HepG2 (cell line): ENCODE results near the gene ID3. TPM values are rescaled to one million over a fixed set of nuclear protein-coding genes. Genes with fewer than 3 reads are reported as not detected.

ENCODE experiments used
- FOXO1 ChIP-seq: sonication (generic); formaldehyde crosslinking; IDR thresholded peaks from 2 replicates; pipeline ENCODE4 v1.4.0; 2020; ENCODE audit warnings: missing genetic modification reagents
- HNRNPLL ChIP-seq: fragments of 200-400 bp; formaldehyde crosslinking; IDR thresholded peaks from 2 replicates; pipeline ENCODE4 v1.6.1; 2017; ENCODE audit warnings: mild to moderate bottlenecking, low read depth, low read length; ENCODE audit not compliant: poor library complexity, severe bottlenecking
- IKZF1 ChIP-seq: fragments of 450-650 bp; IDR thresholded peaks from 2 replicates; pipeline ENCODE4 v1.7.1; 2016
- NBN ChIP-seq: fragments of 450-650 bp; conservative IDR thresholded peaks from 2 replicates; pipeline ENCODE4 v1.6.1; 2017
- SCMH1 ChIP-seq: sonication (generic); formaldehyde crosslinking; IDR thresholded peaks from 2 replicates; pipeline ENCODE4 v1.9.0; 2021; ENCODE audit warnings: missing genetic modification reagents, mild to moderate bottlenecking, borderline replicate concordance
- TBL1XR1 ChIP-seq: fragments of 150-350 bp; IDR thresholded peaks from 2 replicates; pipeline ENCODE4 v1.6.1; 2014; ENCODE audit warnings: borderline replicate concordance, low read length; ENCODE audit not compliant: partially characterized antibody
- ZBTB42 ChIP-seq: sonication (generic); formaldehyde crosslinking; IDR thresholded peaks from 2 replicates; pipeline ENCODE4 v1.5.0; 2020; ENCODE audit warnings: mild to moderate bottlenecking, missing genetic modification reagents
- ZHX2 ChIP-seq, 2 experiments: sonication (generic) in 1 of 2; formaldehyde crosslinking in 1 of 2; IDR thresholded peaks; 2 replicates each; pipeline versions ENCODE4 v1.6.1 to v1.9.0; 2014 to 2022; ENCODE audit warnings: antibody characterized with exemption in 1 of 2, borderline replicate concordance in 1 of 2, inconsistent platforms in 1 of 2, low read depth in 1 of 2, missing genetic modification reagents in 1 of 2
- ZMYM4 ChIP-seq: sonication (generic); formaldehyde crosslinking; IDR thresholded peaks from 2 replicates; pipeline ENCODE4 v1.8.1; 2023; ENCODE audit warnings: mild to moderate bottlenecking, missing genetic modification reagents
- ZNF354B ChIP-seq: sonication (generic); formaldehyde crosslinking; IDR thresholded peaks from 2 replicates; pipeline ENCODE4 v1.8.0; 2022; ENCODE audit warnings: mild to moderate bottlenecking, missing genetic modification reagents
- ZNF75D ChIP-seq: sonication (generic); formaldehyde crosslinking; IDR thresholded peaks from 2 replicates; pipeline ENCODE4 v1.8.1; 2023; ENCODE audit warnings: missing genetic modification reagents, mild to moderate bottlenecking, borderline replicate concordance
- polyA plus RNA-seq, 8 experiments: library from polyadenylated mRNA; depleted of rRNA in 3 of 8; stranded (reverse) in 7 of 8; unstranded in 1 of 8; fragments of >200 nt; fragmentation: Illumina TruSeq in 4 of 8; extraction: Trizol in 4 of 8; gene quantifications; 2 replicates each; pipeline versions ENCODE4 v1.2.1 to v1.2.3, GENCODE V29; 2011 to 2016; ENCODE audit warnings: low read depth in 4 of 8, missing spikeins in 1 of 8, mixed read lengths in 1 of 8; ENCODE audit not compliant: insufficient read depth in 1 of 8
- total RNA-seq, 5 experiments: library from RNA; depleted of rRNA; stranded (reverse); fragments of >200 nt; fragmentation: Illumina TruSeq; extraction: Trizol; gene quantifications; 2 replicates each; pipeline ENCODE4 v1.2.3, GENCODE V29; 2016; ENCODE audit warnings: low read depth in 1 of 5
- TF ChIP-seq, protein P1 (sequence below): sonication (generic); formaldehyde crosslinking; IDR thresholded peaks from 2 replicates; pipeline ENCODE4 v1.5.0; 2020; ENCODE audit warnings: mild to moderate bottlenecking, missing genetic modification reagents, moderate library complexity
- TF ChIP-seq, protein P2 (sequence below): sonication (generic); formaldehyde crosslinking; IDR thresholded peaks from 2 replicates; pipeline ENCODE4 v1.5.0; 2020; ENCODE audit warnings: missing genetic modification reagents, mild to moderate bottlenecking, borderline replicate concordance

Gene ID3
- total and polyA plus RNA-seq, 2 of the 13 experiments (the other 11 are each of a cell fraction or from before 2014, with no cell fraction given), result 64.8 to 115 TPM

GRCh38 chr1:23559136-23559984 lies at the start of gene ID3 (continued):
- TF ChIP-seq HNRNPLL (peak; percentile 80), NBN (no peak), TBL1XR1 (no peak), IKZF1 (no peak), ZNF354B (0 out of 2 replicates have a peak, but pooled peaks have one; percentile 66), ZNF75D (no peak), ZBTB42 (CRISPR knock-in tag) (no peak; the same call in 1 of the 2 replicates), ZHX2 (IDR thresholded peaks at IDR 0.05; ENCODE audit: low read depth) (no peak), ZHX2 (CRISPR knock-in tag; IDR thresholded peaks at IDR 0.05; ENCODE audit: borderline replicate concordance) (peak; percentile 88; the same call in 1 of the 2 replicates), ZMYM4 (peak; percentile 31; the same call in 1 of the 2 replicates), SCMH1 (CRISPR knock-in tag) (no peak), FOXO1 (CRISPR knock-in tag) (peak; percentile 23; the same call in 1 of the 2 replicates)
- TF ChIP-seq, protein P1, sequence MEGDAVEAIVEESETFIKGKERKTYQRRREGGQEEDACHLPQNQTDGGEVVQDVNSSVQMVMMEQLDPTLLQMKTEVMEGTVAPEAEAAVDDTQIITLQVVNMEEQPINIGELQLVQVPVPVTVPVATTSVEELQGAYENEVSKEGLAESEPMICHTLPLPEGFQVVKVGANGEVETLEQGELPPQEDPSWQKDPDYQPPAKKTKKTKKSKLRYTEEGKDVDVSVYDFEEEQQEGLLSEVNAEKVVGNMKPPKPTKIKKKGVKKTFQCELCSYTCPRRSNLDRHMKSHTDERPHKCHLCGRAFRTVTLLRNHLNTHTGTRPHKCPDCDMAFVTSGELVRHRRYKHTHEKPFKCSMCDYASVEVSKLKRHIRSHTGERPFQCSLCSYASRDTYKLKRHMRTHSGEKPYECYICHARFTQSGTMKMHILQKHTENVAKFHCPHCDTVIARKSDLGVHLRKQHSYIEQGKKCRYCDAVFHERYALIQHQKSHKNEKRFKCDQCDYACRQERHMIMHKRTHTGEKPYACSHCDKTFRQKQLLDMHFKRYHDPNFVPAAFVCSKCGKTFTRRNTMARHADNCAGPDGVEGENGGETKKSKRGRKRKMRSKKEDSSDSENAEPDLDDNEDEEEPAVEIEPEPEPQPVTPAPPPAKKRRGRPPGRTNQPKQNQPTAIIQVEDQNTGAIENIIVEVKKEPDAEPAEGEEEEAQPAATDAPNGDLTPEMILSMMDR (CRISPR knock-in tag), result 0 out of 2 replicates have a peak, but pooled peaks have one; percentile 12
- TF ChIP-seq, protein P2, sequence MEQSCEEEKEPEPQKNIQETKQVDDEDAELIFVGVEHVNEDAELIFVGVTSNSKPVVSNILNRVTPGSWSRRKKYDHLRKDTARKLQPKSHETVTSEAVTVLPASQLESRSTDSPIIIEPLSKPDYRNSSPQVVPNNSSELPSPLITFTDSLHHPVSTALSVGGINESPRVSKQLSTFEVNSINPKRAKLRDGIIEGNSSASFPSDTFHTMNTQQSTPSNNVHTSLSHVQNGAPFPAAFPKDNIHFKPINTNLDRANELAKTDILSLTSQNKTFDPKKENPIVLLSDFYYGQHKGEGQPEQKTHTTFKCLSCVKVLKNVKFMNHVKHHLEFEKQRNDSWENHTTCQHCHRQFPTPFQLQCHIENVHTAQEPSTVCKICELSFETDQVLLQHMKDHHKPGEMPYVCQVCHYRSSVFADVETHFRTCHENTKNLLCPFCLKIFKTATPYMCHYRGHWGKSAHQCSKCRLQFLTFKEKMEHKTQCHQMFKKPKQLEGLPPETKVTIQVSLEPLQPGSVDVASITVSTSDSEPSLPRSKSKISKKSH, result 0 out of 2 replicates have a peak, but pooled peaks have one; percentile 29
